ENCODE measurements around the gene BIRC3.

GRCh38 chr11:102312667-102313066, 4.6 kb upstream of the BIRC3 start:
- TF ChIP-seq CTCF (conservative IDR thresholded peaks at IDR 0.05; ENCODE audit: low read length), result no peak
- no peak for TF ChIP-seq EZH2phosphoT487 (IDR thresholded peaks at IDR 0.05; ENCODE audit: borderline replicate concordance, low read depth, low read length)
